Neural progenitor cell (in vitro differentiated cells): Measurements from ENCODE around the gene HDLBP.

Source experiments
- CTCF ChIP-seq: fragments of 200-600 bp; sonication (generic); IDR thresholded peaks from 2 replicates; pipeline ENCODE4 v1.5.1; 2017; ENCODE audit warnings: antibody characterized with exemption, mild to moderate bottlenecking
- EZH2 ChIP-seq: fragments of 200-600 bp; sonication (generic); IDR thresholded peaks from 2 replicates; pipeline ENCODE4 v1.6.1; 2017; ENCODE audit warnings: antibody characterized with exemption, mild to moderate bottlenecking, moderate library complexity
- EZH2phosphoT487 ChIP-seq: fragments of 200-600 bp; sonication (generic); IDR thresholded peaks from 2 replicates; pipeline ENCODE4 v1.6.1; 2017; ENCODE audit warnings: antibody characterized with exemption

- no peak for TF ChIP-seq EZH2
- no peak for TF ChIP-seq CTCF
- no peak for TF ChIP-seq EZH2phosphoT487
These were observed 75.8 kb downstream of the HDLBP start for GRCh38 chr2:241239552-241240202.
